Measurements from ENCODE around the gene SNTG2. TPM values are rescaled to one million over a fixed set of nuclear protein-coding genes. Genes with fewer than 3 reads are reported as not detected.
"Not testable (repeated sequence)": the region's sequence is repeated elsewhere in the genome, so short reads cannot be mapped to it uniquely, and the experiment has no call there.

The SNTG2 gene
- total RNA-seq, 2 donors from 2014 or later, result 2.0 to 5.0 TPM

- no peaks in the 10 kb centered on the region for H3K4me1 ChIP-seq (replicated peaks)
- no peak overlapping the region for H3K4me3 ChIP-seq
- TF ChIP-seq POLR2A (IDR thresholded peaks at IDR 0.05), result no peak
- TF ChIP-seq CTCF (IDR thresholded peaks at IDR 0.05), result no peak
- TF ChIP-seq POLR2AphosphoS5 (IDR thresholded peaks at IDR 0.05), result no peak
- DNase-seq (ENCODE audit: low spot score), result no peak
- no peaks in the 10 kb centered on the region for H3K27me3 ChIP-seq (replicated peaks; ENCODE audit: insufficient read depth)
- intact Hi-C loops (cut with DNase I), result no loop called here
- no peaks in the 10 kb centered on the region for H3K36me3 ChIP-seq
- no peak overlapping the region for H3K27ac ChIP-seq
- 85% methylated on average over 16 of the region's 16 CpGs for WGBS
- no peaks in the 10 kb centered on the region for H3K9me3 ChIP-seq
Measured at GRCh38 chr2:1407950-1408675, 457.5 kb downstream of the SNTG2 start.

- Histone ChIP-seq H3K9me3 (no peaks in the 10 kb centered on the region), H3K27me3 (replicated peaks; ENCODE audit: insufficient read depth) (no peaks in the 10 kb centered on the region), H3K27ac (no peak within 1 kb of the TSS), H3K36me3 (no peaks in the 10 kb centered on the region), H3K4me1 (replicated peaks) (no peaks in the 10 kb centered on the region), H3K4me3 (no peak within 1 kb of the TSS)
- intact Hi-C loops (cut with DNase I), result no loop called here
- DNase-seq (ENCODE audit: low spot score), result no peak
- no peak for TF ChIP-seq POLR2AphosphoS5 (IDR thresholded peaks at IDR 0.05)
- TF ChIP-seq CTCF (IDR thresholded peaks at IDR 0.05), result no peak
- TF ChIP-seq POLR2A (IDR thresholded peaks at IDR 0.05), result no peak
- WGBS, result 79% methylated on average over 15 of the region's 15 CpGs
Measured at GRCh38 chr2:1413156-1413710, 462.6 kb downstream of the SNTG2 start, which contains the start of gene TPO. TSS of gene TPO (plus strand) at chr2:1413463. CDS start at chr2:1414409, 946 bp downstream.

- Histone ChIP-seq H3K27ac (no peak overlapping the region), H3K36me3 (no peaks in the 10 kb centered on the region), H3K4me3 (no peak overlapping the region), H3K27me3 (replicated peaks; ENCODE audit: insufficient read depth) (no peaks in the 10 kb centered on the region), H3K4me1 (replicated peaks) (no peaks in the 10 kb centered on the region), H3K9me3 (no peaks in the 10 kb centered on the region)
- TF ChIP-seq CTCF (IDR thresholded peaks at IDR 0.05) (no peak), POLR2AphosphoS5 (IDR thresholded peaks at IDR 0.05) (no peak), POLR2A (IDR thresholded peaks at IDR 0.05) (no peak)
- DNase-seq (ENCODE audit: low spot score), result no peak
- intact Hi-C loops (cut with DNase I), result no loop called here
- 90% methylated on average over 13 of the region's 13 CpGs for WGBS
Measured at GRCh38 chr2:1414121-1414520, 463.5 kb downstream of the SNTG2 start.

- H3K4me3 ChIP-seq; H3K9me3 ChIP-seq; H3K4me1 ChIP-seq (replicated peaks); H3K27me3 ChIP-seq (replicated peaks; ENCODE audit: insufficient read depth); DNase-seq (ENCODE audit: low spot score); intact Hi-C loops (cut with DNase I); H3K36me3 ChIP-seq; H3K27ac ChIP-seq: not testable (repeated sequence)
- 67% methylated on average over 7 of the region's 11 CpGs for WGBS
Measured at GRCh38 chr2:1414901-1415300, 464.3 kb downstream of the SNTG2 start.

GRCh38 chr2:1415501-1415900 is 464.9 kb downstream of the SNTG2 start:
- no peak for DNase-seq (ENCODE audit: low spot score)
- no peaks in the 10 kb centered on the region for H3K9me3 ChIP-seq
- intact Hi-C loops (cut with DNase I), result no loop called here
- H3K36me3 ChIP-seq, result no peaks in the 10 kb centered on the region
- no peak for TF ChIP-seq CTCF (IDR thresholded peaks at IDR 0.05)
- H3K4me1 ChIP-seq (replicated peaks), result no peaks in the 10 kb centered on the region
- no peak overlapping the region for H3K4me3 ChIP-seq
- H3K27ac ChIP-seq, result no peak overlapping the region
- H3K27me3 ChIP-seq (replicated peaks; ENCODE audit: insufficient read depth), result no peaks in the 10 kb centered on the region
- WGBS, result 89% methylated on average over 6 of the region's 6 CpGs

Measured in prostate gland (tissue), 2 donors.